K562 (cell line): ENCODE measurements around the gene SPHK1. TPM values are rescaled to one million over a fixed set of nuclear protein-coding genes. Genes with fewer than 3 reads are reported as not detected.
A peak's percentile ranks its signal among the peaks of the same experiment; 100 is the strongest.

Source experiments
- ATAC-seq: fragments of 200-7000 bp; cut with Tn5 transposase; 3 replicates; pipeline ENCODE4 v1.9.1; 2020; ENCODE audit warnings: moderate library complexity
- BruUV-seq: library from RNA; stranded (reverse); fragments of 400-500 nt; replicated peaks from 2 replicates; lab custom pipeline; 2021; lab: Mats Ljungman, UMichigan
- CTCF ChIA-PET: fragments of 300-600 bp; formaldehyde crosslinking; extraction: SDS; loops from one replicate; lab custom pipeline; 2021; ENCODE audit warnings: low intra/inter-chr PET ratio; lab: Yijun Ruan, JAX
- POLR2A ChIA-PET: fragments of 300-600, 350-650 bp; sonication (Branson Sonifier 250); formaldehyde crosslinking; extraction: SDS; loops from one replicate; lab custom pipeline; 2021; ENCODE audit warnings: antibody characterized with exemption, inconsistent platforms; lab: Yijun Ruan, JAX
- DNase-seq, 4 experiments: peaks; one replicate each; pipeline versions ENCODE4 v3.0.0 to v3.0.0-alpha.2; 2011 to 2018; ENCODE audit warnings: low spot score in 3 of 4, mixed read lengths in 3 of 4; ENCODE audit errors: extremely low read depth in 1 of 4
- FAIRE-seq: peaks from 2 replicates; lab custom pipeline; 2011; peaks lifted over from hg19 to GRCh38; lab: Jason Lieb, UNC
- H2AFZ ChIP-seq: 2 replicates; pipeline ENCODE4 v1.6.0; 2011; ENCODE audit warnings: low read depth, low read length, control low read depth, inconsistent platforms
- H3K27ac ChIP-seq: fragments of 200-600 bp; 3 replicates; pipeline ENCODE4 v1.8.0; 2011; ENCODE audit warnings: low read depth, mild to moderate bottlenecking, control low read depth, inconsistent platforms, low read length, moderate library complexity, mixed read lengths; ENCODE audit errors: extremely low read depth
- H3K27me3 ChIP-seq, 2 experiments: fragments of 300-600 bp in 1 of 2; 2 replicates in 1 of 2; 3 replicates in 1 of 2; pipeline versions ENCODE4 v1.6.0 to v1.8.0; 2011; ENCODE audit warnings: inconsistent platforms in 2 of 2, low read length in 2 of 2, mild to moderate bottlenecking in 1 of 2, mixed read lengths in 1 of 2, moderate library complexity in 1 of 2; ENCODE audit not compliant: control insufficient read depth in 2 of 2, insufficient read depth in 2 of 2
- H3K36me3 ChIP-seq: fragments of 300-600 bp; 3 replicates; pipeline ENCODE4 v1.8.0; 2011; ENCODE audit warnings: mild to moderate bottlenecking, low read length, inconsistent platforms; ENCODE audit not compliant: control insufficient read depth, insufficient read depth
- H3K4me1 ChIP-seq, 2 experiments: fragments of 200-600 bp in 1 of 2; replicated peaks in 1 of 2; 2 replicates in 1 of 2; 3 replicates in 1 of 2; pipeline versions ENCODE4 v1.5.1 to v1.8.0; 2011; ENCODE audit warnings: inconsistent platforms in 2 of 2, low read length in 2 of 2, mild to moderate bottlenecking in 1 of 2, mixed read lengths in 1 of 2, moderate library complexity in 1 of 2; ENCODE audit not compliant: control insufficient read depth in 2 of 2, insufficient read depth in 2 of 2
- H3K4me2 ChIP-seq: 2 replicates; pipeline ENCODE4 v1.6.1; 2011; ENCODE audit warnings: low read length, control low read depth, inconsistent platforms, mixed read lengths; ENCODE audit not compliant: insufficient read depth
- H3K4me3 ChIP-seq: fragments of 200-600 bp; sonication (generic), shearing (Covaris generic); 2 replicates; pipeline ENCODE4 v1.5.1; 2016; ENCODE audit warnings: control low read depth, inconsistent platforms
- H3K79me2 ChIP-seq: fragments of 200-600 bp; 3 replicates; pipeline ENCODE4 v1.8.0; 2011; ENCODE audit warnings: low read length, inconsistent platforms; ENCODE audit not compliant: control insufficient read depth, insufficient read depth
- H3K9ac ChIP-seq, 2 experiments: 2 replicates each; pipeline versions ENCODE4 v1.6.0 to v1.6.1; 2011; ENCODE audit warnings: low read depth in 2 of 2, low read length in 2 of 2, control low read depth in 1 of 2, inconsistent platforms in 1 of 2, mild to moderate bottlenecking in 1 of 2, mixed read lengths in 1 of 2; ENCODE audit not compliant: insufficient read depth in 1 of 2
- H3K9me1 ChIP-seq: one replicate; pipeline ENCODE4 v1.6.0; 2011; ENCODE audit warnings: inconsistent platforms, mild to moderate bottlenecking, low read length, moderate library complexity; ENCODE audit not compliant: control insufficient read depth, insufficient read depth
- H3K9me3 ChIP-seq: replicated peaks from 2 replicates; pipeline ENCODE4 v1.5.1; 2011; ENCODE audit warnings: low read depth, low read length, inconsistent platforms; ENCODE audit not compliant: control insufficient read depth, insufficient read depth
- H4K20me1 ChIP-seq: replicated peaks from 2 replicates; pipeline ENCODE4 v1.6.1; 2011; ENCODE audit warnings: low read length, inconsistent platforms, mixed read lengths; ENCODE audit not compliant: control insufficient read depth, insufficient read depth
- BRD9 ChIP-seq: fragments of 450-650 bp; IDR thresholded peaks from 2 replicates; pipeline ENCODE4 v1.6.1; 2018; ENCODE audit warnings: low read depth; ENCODE audit not compliant: partially characterized antibody
- CREBBP ChIP-seq: IDR thresholded peaks from one replicate; pipeline ENCODE4 v1.6.1; 2012; ENCODE audit warnings: low read depth, mild to moderate bottlenecking, control low read depth, inconsistent platforms, low read length
- KDM4B ChIP-seq, 2 experiments: fragments of 450-650 bp in 1 of 2; sonication (generic) in 1 of 2; IDR thresholded peaks; 2 replicates each; pipeline ENCODE4 v1.6.1; 2016 to 2017; ENCODE audit warnings: borderline replicate concordance in 2 of 2, antibody characterized with exemption in 1 of 2, low read depth in 1 of 2, mild to moderate bottlenecking in 1 of 2
- NCOA2 ChIP-seq, 2 experiments: fragments of 450-650 bp; IDR thresholded peaks; 2 replicates each; pipeline ENCODE4 v1.6.1; 2018; ENCODE audit warnings: mild to moderate bottlenecking in 2 of 2, moderate library complexity in 1 of 2; ENCODE audit not compliant: partially characterized antibody in 2 of 2
- NFIX ChIP-seq: fragments of 250-450 bp; sonication (Bioruptor Pico); IDR thresholded peaks from 2 replicates; pipeline ENCODE4 v1.4.0; 2020; ENCODE audit warnings: low read depth, mild to moderate bottlenecking, moderate library complexity
- NFRKB ChIP-seq: fragments of 450-650 bp; IDR thresholded peaks from 2 replicates; pipeline ENCODE4 v1.6.1; 2016; ENCODE audit warnings: low read depth
- NR3C1 ChIP-seq: sonication (generic); formaldehyde crosslinking; IDR thresholded peaks from 2 replicates; pipeline ENCODE4 v1.8.1; 2022; ENCODE audit warnings: missing genetic modification reagents
- POLR3A ChIP-seq: IDR thresholded peaks from 2 replicates; pipeline ENCODE4 v1.6.1; 2011; ENCODE audit warnings: borderline replicate concordance, mild to moderate bottlenecking, moderate library complexity; ENCODE audit not compliant: insufficient read length, insufficient read depth; ENCODE audit errors: extremely low read depth
- REST ChIP-seq, 2 experiments: fragments of 450-650 bp; formaldehyde crosslinking in 1 of 2; IDR thresholded peaks; 2 replicates each; pipeline versions ENCODE4 v1.4.0 to v1.6.1; 2014 to 2020; ENCODE audit warnings: mild to moderate bottlenecking in 2 of 2, borderline replicate concordance in 1 of 2, low read depth in 1 of 2
- SOX6 ChIP-seq: fragments of 450-650 bp; IDR thresholded peaks from 2 replicates; pipeline ENCODE4 v1.6.1; 2014; ENCODE audit warnings: mild to moderate bottlenecking
- SRSF3 ChIP-seq: fragments of 200-400 bp; formaldehyde crosslinking; IDR thresholded peaks from 2 replicates; pipeline ENCODE4 v1.6.1; 2016; ENCODE audit warnings: mild to moderate bottlenecking, low read length, moderate library complexity; ENCODE audit not compliant: insufficient read depth
- ZNF584 ChIP-seq: fragments of 200-800 bp; sonication (Bioruptor generic); IDR thresholded peaks from 2 replicates; pipeline ENCODE4 v1.6.1; 2016; ENCODE audit warnings: low read depth, mild to moderate bottlenecking, missing genetic modification characterization, missing compliant biosample characterization
- ZNF707 ChIP-seq: fragments of 250-450 bp; sonication (Bioruptor Pico); conservative IDR thresholded peaks from 2 replicates; pipeline ENCODE4 v1.8.0; 2022; ENCODE audit warnings: inconsistent platforms, mild to moderate bottlenecking, moderate library complexity
- WGBS: fragments of 100-300 bp; shearing (Covaris generic); methylation state at CpG from one replicate; pipeline ENCODE4 v1.1.6; 2016; ENCODE audit warnings: low coverage, mixed read lengths; ENCODE audit not compliant: insufficient coverage; ENCODE audit errors: missing lambda C conversion rate; 5-methylcytosine and 5-hydroxymethylcytosine counted together
- in situ Hi-C: fragments of 300-500 bp; cut with MboI; formaldehyde crosslinking; loops from 4 replicates; pipeline ENCODE4 v1.15.0; 2018; ENCODE audit warnings: inconsistent platforms, mixed read lengths
- intact Hi-C: fragments of 100-400 bp; cut with micrococcal nuclease; formaldehyde crosslinking; loops from 2 replicates; pipeline ENCODE4 v1.14.2; 2022
- polyA plus RNA-seq, 8 experiments: library from polyadenylated mRNA; depleted of rRNA in 4 of 8; stranded (reverse) in 5 of 8; unstranded in 3 of 8; fragments of >200 nt; fragmentation: Nextera tagmentation in 2 of 8; fragmentation: Illumina TruSeq in 1 of 8; extraction: Ambion mirVana in 2 of 8; extraction: Trizol in 1 of 8; gene quantifications; 2 replicates each; pipeline versions ENCODE4 v1.2.1 to v1.2.3, GENCODE V29; 2011 to 2014; ENCODE audit warnings: inconsistent platforms in 1 of 8, missing spikeins in 1 of 8
- total RNA-seq, 7 experiments: library from RNA; depleted of rRNA in 6 of 7; stranded (reverse); fragments of >200 nt in 6 of 7; fragmentation: Illumina TruSeq in 2 of 7; extraction: Trizol in 2 of 7; gene quantifications; 2 replicates each; pipeline versions ENCODE4 v1.2.1 to v1.2.3, GENCODE V29; 2011 to 2021; ENCODE audit warnings: low replicate concordance in 1 of 7

The SPHK1 gene
- total and polyA plus RNA-seq, 9 of the 15 experiments (the other 6 are each of a cell fraction or from before 2014, with no cell fraction given), result 0.21 to 60.3 (median 14.5) TPM

DNA sequence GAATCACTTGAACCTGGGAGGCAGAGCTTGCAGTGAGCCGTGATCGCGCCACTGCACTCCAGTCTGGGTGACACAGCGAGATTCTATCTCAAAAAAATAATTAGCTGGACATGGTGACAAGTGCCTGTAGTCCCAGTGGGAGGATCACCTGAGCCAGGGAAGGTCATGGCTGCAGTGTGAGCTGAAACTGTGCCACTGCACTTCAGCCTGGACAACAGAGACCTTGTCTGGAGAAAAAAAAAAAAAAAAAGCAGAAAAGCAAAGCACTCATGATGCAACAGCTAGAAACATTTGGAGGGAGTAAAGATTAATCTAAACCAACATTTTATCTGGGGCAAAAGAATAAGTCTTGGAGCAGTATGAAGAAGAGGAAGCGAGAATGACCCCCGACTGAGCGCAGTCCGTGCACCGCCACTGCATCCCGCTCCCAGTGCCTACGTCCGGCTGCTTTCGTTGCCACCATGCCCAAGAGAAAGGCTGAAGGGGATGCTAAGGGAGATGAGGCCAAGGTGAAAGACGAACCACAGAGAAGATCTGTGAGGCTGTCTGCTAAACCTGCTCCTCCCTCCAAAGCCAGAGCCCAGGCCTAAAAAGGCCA lies 38.9 kb upstream of the SPHK1 start:
- Histone ChIP-seq H4K20me1 (no peaks in the 10 kb centered on the region), H3K27me3 (no peaks in the 10 kb centered on the region), H3K27ac (peak overlapping the region; percentile 50; the same call in 1 of the 3 replicates), H3K36me3 (peaks cover 53% of the 10 kb centered on the region), H3K4me3 (no peak overlapping the region), H3K9me3 (no peaks in the 10 kb centered on the region; the same call in 1 of the 2 replicates), H3K9ac (peak overlapping the region; percentile 19 to 84; a peak in 3 of 4 replicates), H3K9me1 (no peaks in the 10 kb centered on the region), H3K79me2 (peaks cover 3% of the 10 kb centered on the region; the same call in 2 of the 3 replicates), H3K4me1 (peaks cover 7 to 12% of the 10 kb centered on the region in 2 experiments; a peak in 4 of 5 replicates), H2AFZ (no peak overlapping the region), H3K4me2 (no peak overlapping the region)
- ChIA-PET POLR2A (interaction anchor here (1.0 to 1.5 kb wide), 3 partner anchors 8 to 45 kb away, joined by 3 to 7 read pairs (median 4); partner anchors contain the start of gene PRPSAP1), CTCF (no interaction called here)
- WGBS, result 38% methylated on average over 14 of the region's 14 CpGs
- no TSS peak for BruUV-seq
- in situ Hi-C loops (no loop called here), intact Hi-C loops (no loop called here)
- peak; percentile 93 for ATAC-seq
- peak in 1 of 4 experiments; percentile 49 for DNase-seq
- peak; percentile 62 for FAIRE-seq
- TF ChIP-seq ZNF707 (CRISPR knock-in tag), result no peak
- peak; percentile 63; the same call in 1 of the 2 replicates for TF ChIP-seq ZNF584
- TF ChIP-seq CREBBP, result no peak
- peak; percentile 30; the same call in 1 of the 2 replicates for TF ChIP-seq REST (IDR thresholded peaks at IDR 0.05; ENCODE audit: borderline replicate concordance)
- TF ChIP-seq REST (CRISPR knock-in tag; IDR thresholded peaks at IDR 0.05; ENCODE audit: low read depth), result no peak
- TF ChIP-seq POLR3A, result no peak
- no peak for TF ChIP-seq NFIX (CRISPR knock-in tag)
- TF ChIP-seq BRD9, result peak; percentile 74
- TF ChIP-seq NR3C1 (CRISPR knock-in tag), result no peak
- TF ChIP-seq SRSF3, result no peak
- TF ChIP-seq NFRKB, result no peak
- peak; percentile 70 for TF ChIP-seq SOX6
- TF ChIP-seq KDM4B (IDR thresholded peaks at IDR 0.05; ENCODE audit: borderline replicate concordance in 2 of 2, low read depth in 1 of 2), result no peak
- no peak for TF ChIP-seq NCOA2 (IDR thresholded peaks at IDR 0.05; ENCODE audit: partially characterized antibody in 2 of 2)
